ENCODE results near the gene FRS3. TPM values are rescaled to one million over a fixed set of nuclear protein-coding genes. Genes with fewer than 3 reads are reported as not detected.

The FRS3 gene
- total and polyA plus RNA-seq, 2 of the 13 experiments (the other 11 are each of a cell fraction or from before 2014, with no cell fraction given) = 3.0 to 7.4 TPM

- TF ChIP-seq CBFB (CRISPR knock-in tag; IDR thresholded peaks at IDR 0.05) (no peak), ZNF468 (CRISPR knock-in tag; IDR thresholded peaks at IDR 0.05) (no peak), ZNF460 (CRISPR knock-in tag; IDR thresholded peaks at IDR 0.05; ENCODE audit: borderline replicate concordance) (no peak), ZNF546 (CRISPR knock-in tag; conservative IDR thresholded peaks at IDR 0.05) (no peak), HIVEP1 (CRISPR knock-in tag; IDR thresholded peaks at IDR 0.05) (no peak), KLF6 (CRISPR knock-in tag; IDR thresholded peaks at IDR 0.05) (no peak), MNT (IDR thresholded peaks at IDR 0.05) (no peak), NFE2L2 (IDR thresholded peaks at IDR 0.05; ENCODE audit: low read length) (no peak), PHF5A (CRISPR knock-in tag; IDR thresholded peaks at IDR 0.05; ENCODE audit: low read depth, unreplicated experiment) (no peak), ZSCAN29 (CRISPR knock-in tag; conservative IDR thresholded peaks at IDR 0.05) (no peak), KMT2A (CRISPR knock-in tag; IDR thresholded peaks at IDR 0.05) (0 out of 2 replicates have a peak, but pooled peaks have one; percentile 25), ZNF713 (CRISPR knock-in tag; IDR thresholded peaks at IDR 0.05) (no peak), ZNF792 (CRISPR knock-in tag; IDR thresholded peaks at IDR 0.05) (no peak), ZNF317 (CRISPR knock-in tag; IDR thresholded peaks at IDR 0.05) (no peak), ZNF674 (CRISPR knock-in tag; IDR thresholded peaks at IDR 0.05; ENCODE audit: low read depth) (no peak), ZNF737 (CRISPR knock-in tag; IDR thresholded peaks at IDR 0.05; ENCODE audit: borderline replicate concordance) (no peak), ZNF543 (CRISPR knock-in tag; IDR thresholded peaks at IDR 0.05) (0 out of 2 replicates have a peak, but pooled peaks have one; percentile 20), KLF16 (CRISPR knock-in tag; IDR thresholded peaks at IDR 0.05) (no peak), GMEB2 (CRISPR knock-in tag; IDR thresholded peaks at IDR 0.05; ENCODE audit: low read depth) (no peak), MTF2 (CRISPR knock-in tag; IDR thresholded peaks at IDR 0.05; ENCODE audit: borderline replicate concordance) (no peak)
- TF ChIP-seq, protein P1, sequence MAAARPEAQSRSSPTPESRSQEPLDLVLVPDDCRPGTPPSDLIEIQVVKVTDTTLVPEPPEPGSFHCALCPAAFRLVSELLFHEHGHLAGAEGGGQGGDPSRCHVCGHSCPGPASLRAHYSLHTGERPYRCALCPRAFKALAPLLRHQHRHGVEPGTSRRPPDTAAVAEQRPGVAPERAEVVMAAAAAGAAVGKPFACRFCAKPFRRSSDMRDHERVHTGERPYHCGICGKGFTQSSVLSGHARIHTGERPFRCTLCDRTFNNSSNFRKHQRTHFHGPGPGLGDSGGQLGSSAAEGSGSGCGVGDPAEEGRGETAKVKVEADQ (CRISPR knock-in tag; IDR thresholded peaks at IDR 0.05; ENCODE audit: borderline replicate concordance) = 0 out of 2 replicates have a peak, but pooled peaks have one; percentile 31
- TF ChIP-seq, protein P2, sequence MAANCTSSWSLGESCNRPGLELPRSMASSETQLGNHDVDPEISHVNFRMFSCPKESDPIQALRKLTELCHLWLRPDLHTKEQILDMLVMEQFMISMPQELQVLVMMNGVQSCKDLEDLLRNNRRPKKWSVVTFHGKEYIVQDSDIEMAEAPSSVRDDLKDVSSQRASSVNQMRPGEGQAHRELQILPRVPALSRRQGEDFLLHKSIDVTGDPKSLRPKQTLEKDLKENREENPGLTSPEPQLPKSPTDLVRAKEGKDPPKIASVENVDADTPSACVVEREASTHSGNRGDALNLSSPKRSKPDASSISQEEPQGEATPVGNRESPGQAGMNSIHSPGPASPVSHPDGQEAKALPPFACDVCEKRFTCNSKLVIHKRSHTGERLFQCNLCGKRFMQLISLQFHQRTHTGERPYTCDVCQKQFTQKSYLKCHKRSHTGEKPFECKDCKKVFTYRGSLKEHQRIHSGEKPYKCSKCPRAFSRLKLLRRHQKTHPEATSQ (CRISPR knock-in tag; IDR thresholded peaks at IDR 0.05; ENCODE audit: borderline replicate concordance) = no peak
- TF ChIP-seq, protein P3, sequence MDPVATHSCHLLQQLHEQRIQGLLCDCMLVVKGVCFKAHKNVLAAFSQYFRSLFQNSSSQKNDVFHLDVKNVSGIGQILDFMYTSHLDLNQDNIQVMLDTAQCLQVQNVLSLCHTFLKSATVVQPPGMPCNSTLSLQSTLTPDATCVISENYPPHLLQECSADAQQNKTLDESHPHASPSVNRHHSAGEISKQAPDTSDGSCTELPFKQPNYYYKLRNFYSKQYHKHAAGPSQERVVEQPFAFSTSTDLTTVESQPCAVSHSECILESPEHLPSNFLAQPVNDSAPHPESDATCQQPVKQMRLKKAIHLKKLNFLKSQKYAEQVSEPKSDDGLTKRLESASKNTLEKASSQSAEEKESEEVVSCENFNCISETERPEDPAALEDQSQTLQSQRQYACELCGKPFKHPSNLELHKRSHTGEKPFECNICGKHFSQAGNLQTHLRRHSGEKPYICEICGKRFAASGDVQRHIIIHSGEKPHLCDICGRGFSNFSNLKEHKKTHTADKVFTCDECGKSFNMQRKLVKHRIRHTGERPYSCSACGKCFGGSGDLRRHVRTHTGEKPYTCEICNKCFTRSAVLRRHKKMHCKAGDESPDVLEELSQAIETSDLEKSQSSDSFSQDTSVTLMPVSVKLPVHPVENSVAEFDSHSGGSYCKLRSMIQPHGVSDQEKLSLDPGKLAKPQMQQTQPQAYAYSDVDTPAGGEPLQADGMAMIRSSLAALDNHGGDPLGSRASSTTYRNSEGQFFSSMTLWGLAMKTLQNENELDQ (CRISPR knock-in tag; IDR thresholded peaks at IDR 0.05; ENCODE audit: borderline replicate concordance) = no peak
Observed at GRCh38 chr6:41728073-41728936, 51.4 kb downstream of the FRS3 start (continued).
